HG03520 (cell line): ENCODE data around the gene MORN1.
"Not testable (repeated sequence)": the region's sequence is repeated elsewhere in the genome, so short reads cannot be mapped to it uniquely, and the experiment has no call there.

ENCODE experiments used
- ATAC-seq: cut with Tn5 transposase; IDR thresholded peaks from one replicate; pipeline ENCODE4 v1.9.1; 2021; ENCODE audit warnings: mild to moderate bottlenecking, moderate library complexity; ENCODE audit not compliant: unreplicated experiment

MORN1 gene

GRCh38 chr1:2341706-2342383 is 49.5 kb downstream of the MORN1 start:
- ATAC-seq = no peak

- no peak for ATAC-seq
These were observed 50.5 kb downstream of the MORN1 start for GRCh38 chr1:2340918-2341254.

GRCh38 chr1:2340086-2340917 is 51.1 kb downstream of the MORN1 start:
- ATAC-seq = no peak

GRCh38 chr1:2339206-2340085 is 51.9 kb downstream of the MORN1 start:
- no peak for ATAC-seq

GRCh38 chr1:2337501-2337900 is 53.9 kb downstream of the MORN1 start:
- ATAC-seq = no peak

- no peak for ATAC-seq
These were observed 54.3 kb downstream of the MORN1 start for GRCh38 chr1:2337081-2337480.

GRCh38 chr1:2336499-2336898 is 54.9 kb downstream of the MORN1 start:
- ATAC-seq = no peak

- no peak for ATAC-seq
These were observed 55.5 kb downstream of the MORN1 start for GRCh38 chr1:2335721-2336455.

GRCh38 chr1:2334883-2335534 is 56.3 kb downstream of the MORN1 start:
- no peak for ATAC-seq

- no peak for ATAC-seq
These were observed 57.0 kb downstream of the MORN1 start for GRCh38 chr1:2334366-2334765.

GRCh38 chr1:2331580-2331979 is 59.8 kb downstream of the MORN1 start:
- ATAC-seq = not testable (repeated sequence)

- ATAC-seq = no peak
These were observed 60.2 kb downstream of the MORN1 start for GRCh38 chr1:2331200-2331544.

GRCh38 chr1:2330519-2331199 is 60.7 kb downstream of the MORN1 start:
- no peak for ATAC-seq

GRCh38 chr1:2330035-2330434 is 61.3 kb downstream of the MORN1 start:
- no peak for ATAC-seq

GRCh38 chr1:2328676-2329455 is 62.5 kb downstream of the MORN1 start:
- ATAC-seq = no peak

- ATAC-seq = no peak
These were observed 63.5 kb downstream of the MORN1 start for GRCh38 chr1:2327841-2328240.

- ATAC-seq = not testable (repeated sequence)
These were observed 64.2 kb downstream of the MORN1 start for GRCh38 chr1:2327162-2327561.

- no peak for ATAC-seq
These were observed 64.8 kb downstream of the MORN1 start for GRCh38 chr1:2326524-2326923.
